Panc1 (cell line): ENCODE data around the gene PIGV. TPM values are rescaled to one million over a fixed set of nuclear protein-coding genes. Genes with fewer than 3 reads are reported as not detected.
"Not testable (repeated sequence)": the region's sequence is repeated elsewhere in the genome, so short reads cannot be mapped to it uniquely, and the experiment has no call there.

ENCODE experiments used
- ATAC-seq: fragments of 200-7000 bp; cut with Tn5 transposase; 2 replicates; pipeline ENCODE4 v1.9.1; 2020; ENCODE audit warnings: mild to moderate bottlenecking, moderate library complexity
- BruUV-seq: library from RNA; stranded (reverse); fragments of 400-500 nt; replicated peaks from 2 replicates; lab custom pipeline; 2021; lab: Mats Ljungman, UMichigan
- CTCF ChIA-PET: fragments of 300-600 bp; sonication (Branson Sonifier 250); formaldehyde crosslinking; loops from one replicate; lab custom pipeline; 2022; ENCODE audit warnings: antibody characterized with exemption; lab: Charles Lee
- POLR2A ChIA-PET: fragments of 300-600 bp; sonication (Branson Sonifier 250); formaldehyde crosslinking; loops from one replicate; lab custom pipeline; 2022; ENCODE audit warnings: antibody characterized with exemption; lab: Charles Lee
- DNase-seq: peaks from one replicate; pipeline ENCODE4 v3.0.0-alpha.2; 2010; ENCODE audit warnings: low read depth, low spot score
- H3K27ac ChIP-seq: 2 replicates; pipeline ENCODE4 v1.5.1; 2011; ENCODE audit warnings: mild to moderate bottlenecking, low read length, inconsistent platforms
- H3K27me3 ChIP-seq: fragments of 200-500 bp; sonication (Bioruptor generic); 2 replicates; pipeline ENCODE4 v1.6.0; 2014; ENCODE audit warnings: low read length, inconsistent platforms; ENCODE audit not compliant: control insufficient read depth, insufficient read depth
- H3K36me3 ChIP-seq: fragments of 200-500 bp; sonication (Bioruptor generic); 2 replicates; pipeline ENCODE4 v1.5.1; 2014; ENCODE audit warnings: inconsistent platforms, mild to moderate bottlenecking, low read length, moderate library complexity; ENCODE audit not compliant: control insufficient read depth, insufficient read depth
- H3K4me1 ChIP-seq: 2 replicates; pipeline ENCODE4 v1.5.1; 2011; ENCODE audit warnings: inconsistent platforms, mild to moderate bottlenecking, low read length, moderate library complexity; ENCODE audit not compliant: control insufficient read depth, insufficient read depth
- H3K4me3 ChIP-seq, 2 experiments: 2 replicates each; pipeline ENCODE4 v1.5.1; 2011 to 2012; ENCODE audit warnings: low read depth in 2 of 2, low read length in 2 of 2, mild to moderate bottlenecking in 2 of 2, inconsistent platforms in 1 of 2, moderate library complexity in 1 of 2
- H3K9me3 ChIP-seq: fragments of 200-500 bp; sonication (Bioruptor generic); 2 replicates; pipeline ENCODE4 v1.5.1; 2014; ENCODE audit warnings: low read depth, mild to moderate bottlenecking, inconsistent platforms, low read length, moderate library complexity; ENCODE audit not compliant: control insufficient read depth, insufficient read depth
- CTCF ChIP-seq: fragments of 450-650 bp; IDR thresholded peaks from 2 replicates; pipeline ENCODE4 v1.5.1; 2017; ENCODE audit warnings: mild to moderate bottlenecking
- POLR2AphosphoS5 ChIP-seq: IDR thresholded peaks from 2 replicates; pipeline ENCODE4 v1.6.1; 2012; ENCODE audit warnings: mild to moderate bottlenecking, low read depth, low read length, moderate library complexity
- REST ChIP-seq, 2 experiments: IDR thresholded peaks; 2 replicates each; pipeline ENCODE4 v1.6.1; 2011 to 2012; ENCODE audit warnings: low read depth in 2 of 2, control low read depth in 1 of 2, low read length in 1 of 2, mild to moderate bottlenecking in 1 of 2, moderate library complexity in 1 of 2; ENCODE audit not compliant: insufficient read depth in 1 of 2
- SIN3A ChIP-seq: IDR thresholded peaks from 2 replicates; pipeline ENCODE4 v1.6.1; 2012; ENCODE audit warnings: low read depth, mild to moderate bottlenecking, low read length, moderate library complexity, borderline replicate concordance; ENCODE audit not compliant: insufficient read depth
- TCF7L2 ChIP-seq: IDR thresholded peaks from 2 replicates; pipeline ENCODE4 v1.6.1; 2011; ENCODE audit warnings: mild to moderate bottlenecking, low read depth, low read length, inconsistent platforms
- in situ Hi-C: cut with HindIII; loops from 2 replicates; pipeline ENCODE4 v1.10.0; 2016; ENCODE audit warnings: low sequenced_read_pairs, low pct_unique_long_range_greater_than_20kb
- intact Hi-C: fragments of 100-400 bp; cut with micrococcal nuclease; formaldehyde crosslinking; loops from one replicate; pipeline ENCODE4 v1.10.0; 2022; ENCODE audit not compliant: unreplicated experiment
- total RNA-seq: library from RNA; stranded (reverse); gene quantifications from one replicate; pipeline ENCODE4 v1.2.1, GENCODE V29; 2021; ENCODE audit not compliant: unreplicated experiment

The PIGV gene
- total RNA-seq, 1 experiment from 2014 or later = 20.1 TPM

GRCh38 chr1:26832249-26832960, 44.7 kb downstream of the PIGV start:
- H3K4me1 ChIP-seq = peaks cover 11% of the 10 kb centered on the region
- POLR2A ChIA-PET = interaction anchor here (0.7 kb wide), 1 partner anchor 181 kb away, joined by 4 read pairs; no protein-coding TSS in a partner anchor
- no peak for DNase-seq
- no peak for TF ChIP-seq POLR2AphosphoS5
- in situ Hi-C loops (no loop called here), intact Hi-C loops (no loop called here)
- no peaks in the 10 kb centered on the region for H3K27me3 ChIP-seq
- no peak overlapping the region for H3K27ac ChIP-seq
- H3K36me3 ChIP-seq = no peaks in the 10 kb centered on the region
- H3K4me3 ChIP-seq = no peak overlapping the region
- CTCF ChIA-PET = no interaction called here
- ATAC-seq = no peak
- no TSS peak for BruUV-seq
- H3K9me3 ChIP-seq = no peaks in the 10 kb centered on the region

GRCh38 chr1:26833432-26834405, 46.0 kb downstream of the PIGV start:
- Histone ChIP-seq H3K27me3 (no peaks in the 10 kb centered on the region), H3K9me3 (no peaks in the 10 kb centered on the region), H3K4me1 (0 out of 2 replicates have a peak, but pooled peaks cover under 1% of the 10 kb centered on the region), H3K27ac (no peak overlapping the region), H3K4me3 (no peak overlapping the region), H3K36me3 (no peaks in the 10 kb centered on the region)
- intact Hi-C loops (no loop called here), in situ Hi-C loops (no loop called here)
- DNase-seq = no peak
- ATAC-seq = peak; percentile 37; the same call in 1 of the 2 replicates
- no peak for TF ChIP-seq SIN3A
- no peak for TF ChIP-seq POLR2AphosphoS5
- TF ChIP-seq REST (IDR thresholded peaks at IDR 0.05; ENCODE audit: insufficient read depth in 1 of 2, low read depth in 2 of 2, low read length in 1 of 2) = no peak
- no peak for TF ChIP-seq CTCF
- no peak for TF ChIP-seq TCF7L2
- CTCF ChIA-PET = interaction anchor here (0.6 kb wide), 1 partner anchor 723 kb away, joined by 5 read pairs; no protein-coding TSS in a partner anchor
- POLR2A ChIA-PET = interaction anchor here (0.6 kb wide), 1 partner anchor 91 kb away, joined by 3 read pairs; no protein-coding TSS in a partner anchor
- BruUV-seq = no TSS peak

GRCh38 chr1:26837665-26838064, 49.9 kb downstream of the PIGV start:
- H3K4me3 ChIP-seq, H3K27me3 ChIP-seq, H3K4me1 ChIP-seq, H3K27ac ChIP-seq, CTCF ChIA-PET, H3K36me3 ChIP-seq, in situ Hi-C loops, BruUV-seq, H3K9me3 ChIP-seq, POLR2A ChIA-PET, DNase-seq, intact Hi-C loops, ATAC-seq: not testable (repeated sequence)
